HUES48 (cell line): ENCODE measurements around the gene CDK5R2.

Experiments used
- H3K27ac ChIP-seq: one replicate; pipeline ENCODE4 v1.7.0; 2013; ENCODE audit warnings: low read depth, low read length, inconsistent platforms
- H3K27me3 ChIP-seq: 2 replicates; pipeline ENCODE4 v1.6.1; 2013; ENCODE audit warnings: mild to moderate bottlenecking, low read length; ENCODE audit not compliant: control insufficient read depth, insufficient read depth
- H3K36me3 ChIP-seq: 2 replicates; pipeline ENCODE4 v1.6.1; 2013; ENCODE audit warnings: low read length; ENCODE audit not compliant: control insufficient read depth, insufficient read depth
- H3K4me1 ChIP-seq: 2 replicates; pipeline ENCODE4 v1.6.1; 2013; ENCODE audit warnings: mild to moderate bottlenecking, low read length; ENCODE audit not compliant: control insufficient read depth, insufficient read depth
- H3K4me3 ChIP-seq: 2 replicates; pipeline ENCODE4 v1.5.1; 2013; ENCODE audit warnings: mild to moderate bottlenecking, low read depth, low read length
- H3K9ac ChIP-seq: 2 replicates; pipeline ENCODE4 v1.6.1; 2013; ENCODE audit warnings: mild to moderate bottlenecking, low read depth, low read length, moderate library complexity
- H3K9me3 ChIP-seq: 2 replicates; pipeline ENCODE4 v1.6.1; 2013; ENCODE audit warnings: low read length; ENCODE audit not compliant: control insufficient read depth, insufficient read depth

CDK5R2 gene

GRCh38 chr2:218962859-218963492, 3.5 kb downstream of the CDK5R2 start:
- H3K4me1 ChIP-seq = peaks cover 21% of the 10 kb centered on the region
- peaks cover 58% of the 10 kb centered on the region for H3K27me3 ChIP-seq
- H3K9me3 ChIP-seq = no peaks in the 10 kb centered on the region
- no peaks in the 10 kb centered on the region for H3K36me3 ChIP-seq
- peak overlapping the region; percentile 67 for H3K4me3 ChIP-seq
- H3K27ac ChIP-seq = no peak overlapping the region
- no peak overlapping the region for H3K9ac ChIP-seq

- Histone ChIP-seq H3K27ac (peak overlapping the region; percentile 62), H3K4me1 (peaks cover 21% of the 10 kb centered on the region), H3K27me3 (peaks cover 57% of the 10 kb centered on the region), H3K9me3 (no peaks in the 10 kb centered on the region), H3K4me3 (peak overlapping the region; percentile 40), H3K36me3 (no peaks in the 10 kb centered on the region), H3K9ac (no peak overlapping the region)
Measured at GRCh38 chr2:218963601-218964000, 4.1 kb downstream of the CDK5R2 start.

- Histone ChIP-seq H3K9ac (no peak overlapping the region), H3K9me3 (no peaks in the 10 kb centered on the region), H3K4me1 (peaks cover 21% of the 10 kb centered on the region), H3K36me3 (no peaks in the 10 kb centered on the region), H3K4me3 (no peak overlapping the region), H3K27me3 (peaks cover 51% of the 10 kb centered on the region), H3K27ac (peak overlapping the region; percentile 62)
Measured at GRCh38 chr2:218964041-218964771, 4.7 kb downstream of the CDK5R2 start.

GRCh38 chr2:218970894-218971293, 11.4 kb downstream of the CDK5R2 start:
- H3K4me1 ChIP-seq = no peaks in the 10 kb centered on the region
- no peaks in the 10 kb centered on the region for H3K9me3 ChIP-seq
- H3K27ac ChIP-seq = no peak overlapping the region
- H3K27me3 ChIP-seq = peaks cover 50% of the 10 kb centered on the region
- H3K4me3 ChIP-seq = no peak overlapping the region
- H3K36me3 ChIP-seq = no peaks in the 10 kb centered on the region
- no peak overlapping the region for H3K9ac ChIP-seq

GRCh38 chr2:218975060-218975777, 15.8 kb downstream of the CDK5R2 start:
- no peaks in the 10 kb centered on the region for H3K4me1 ChIP-seq
- H3K9me3 ChIP-seq = no peaks in the 10 kb centered on the region
- no peak overlapping the region for H3K4me3 ChIP-seq
- no peak overlapping the region for H3K27ac ChIP-seq
- no peaks in the 10 kb centered on the region for H3K36me3 ChIP-seq
- H3K9ac ChIP-seq = no peak overlapping the region
- H3K27me3 ChIP-seq = peaks cover 76% of the 10 kb centered on the region

GRCh38 chr2:218979846-218980734, 20.6 kb downstream of the CDK5R2 start:
- peak overlapping the region; percentile 43 for H3K4me3 ChIP-seq
- peaks cover 97% of the 10 kb centered on the region for H3K27me3 ChIP-seq
- H3K4me1 ChIP-seq = no peaks in the 10 kb centered on the region
- H3K9me3 ChIP-seq = no peaks in the 10 kb centered on the region
- no peaks in the 10 kb centered on the region for H3K36me3 ChIP-seq
- no peak overlapping the region for H3K27ac ChIP-seq
- no peak overlapping the region for H3K9ac ChIP-seq

- H3K9me3 ChIP-seq = no peaks in the 10 kb centered on the region
- no peak overlapping the region for H3K9ac ChIP-seq
- no peak overlapping the region for H3K27ac ChIP-seq
- no peaks in the 10 kb centered on the region; the same call in 1 of the 2 replicates for H3K4me1 ChIP-seq
- H3K4me3 ChIP-seq = peak overlapping the region; percentile 38; the same call in 1 of the 2 replicates
- H3K27me3 ChIP-seq = peaks cover 97% of the 10 kb centered on the region
- no peaks in the 10 kb centered on the region for H3K36me3 ChIP-seq
Measured at GRCh38 chr2:218980735-218981389, 21.4 kb downstream of the CDK5R2 start.

- no peaks in the 10 kb centered on the region for H3K9me3 ChIP-seq
- no peaks in the 10 kb centered on the region for H3K36me3 ChIP-seq
- H3K9ac ChIP-seq = no peak overlapping the region
- no peaks in the 10 kb centered on the region; the same call in 1 of the 2 replicates for H3K4me1 ChIP-seq
- H3K27me3 ChIP-seq = peaks cover 97% of the 10 kb centered on the region
- no peak overlapping the region for H3K27ac ChIP-seq
- H3K4me3 ChIP-seq = no peak overlapping the region
Measured at GRCh38 chr2:218981390-218981880, 22.0 kb downstream of the CDK5R2 start.

- Histone ChIP-seq H3K4me1 (no peaks in the 10 kb centered on the region; the same call in 1 of the 2 replicates), H3K4me3 (no peak overlapping the region), H3K9me3 (no peaks in the 10 kb centered on the region), H3K27ac (no peak overlapping the region), H3K36me3 (no peaks in the 10 kb centered on the region), H3K9ac (no peak overlapping the region), H3K27me3 (peaks cover 97% of the 10 kb centered on the region)
Measured at GRCh38 chr2:218981881-218982585, 22.6 kb downstream of the CDK5R2 start.
